NB4 (cell line): ENCODE data around the gene SIRPG.
A peak's percentile ranks its signal among the peaks of the same experiment; 100 is the strongest.

Source experiments
- DNase-seq: peaks from one replicate; pipeline ENCODE4 v3.0.0; 2010; ENCODE audit warnings: low read depth
- H3K4me3 ChIP-seq: one replicate; pipeline ENCODE4 v1.5.1; 2011; ENCODE audit warnings: mild to moderate bottlenecking, low read depth, low read length, moderate library complexity
- CTCF ChIP-seq: IDR thresholded peaks from one replicate; pipeline ENCODE4 v1.5.1; 2012; ENCODE audit warnings: low read depth, low read length
- MAX ChIP-seq: IDR thresholded peaks from 2 replicates; pipeline ENCODE4 v1.6.1; 2011; ENCODE audit warnings: low read depth, low read length
- MYC ChIP-seq: IDR thresholded peaks from 2 replicates; pipeline ENCODE4 v1.6.1; 2011; ENCODE audit warnings: low read depth, low read length
- POLR2A ChIP-seq: IDR thresholded peaks from 2 replicates; pipeline ENCODE4 v1.6.1; 2011; ENCODE audit warnings: mild to moderate bottlenecking; ENCODE audit not compliant: insufficient read length; ENCODE audit errors: extremely low read depth

Gene SIRPG

DNA sequence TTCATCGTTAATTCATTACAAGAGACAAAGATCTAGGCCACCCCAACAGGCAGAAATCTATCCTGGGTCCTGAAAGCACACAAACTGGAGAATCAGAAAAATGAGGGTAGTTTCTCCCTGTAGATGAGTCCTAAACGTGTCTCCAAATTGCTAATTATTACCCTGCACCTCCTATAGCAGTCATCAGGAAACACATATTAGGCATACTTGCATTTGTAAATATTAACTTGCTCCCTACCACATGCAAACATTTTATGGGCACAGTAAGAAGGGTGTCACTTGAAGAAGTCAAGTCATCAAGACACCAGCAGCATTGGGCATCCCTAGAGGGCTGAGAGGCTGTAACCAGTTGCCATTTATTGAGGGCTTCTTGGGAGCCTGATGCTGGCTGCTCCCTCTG is 19.8 kb downstream of the SIRPG start:
- TF ChIP-seq MYC = no peak
- TF ChIP-seq POLR2A = no peak
- TF ChIP-seq MAX = no peak
- TF ChIP-seq CTCF = no peak
- DNase-seq = no peak

GRCh38 chr20:1637226-1637625 is 20.4 kb downstream of the SIRPG start:
- no peak for TF ChIP-seq MYC
- no peak for TF ChIP-seq POLR2A
- TF ChIP-seq CTCF = no peak
- TF ChIP-seq MAX = no peak
- no peak overlapping the region for H3K4me3 ChIP-seq
- DNase-seq = no peak

More for the DNA sequence above, 19.8 kb downstream of the SIRPG start:
- no peak overlapping the region for H3K4me3 ChIP-seq

DNA sequence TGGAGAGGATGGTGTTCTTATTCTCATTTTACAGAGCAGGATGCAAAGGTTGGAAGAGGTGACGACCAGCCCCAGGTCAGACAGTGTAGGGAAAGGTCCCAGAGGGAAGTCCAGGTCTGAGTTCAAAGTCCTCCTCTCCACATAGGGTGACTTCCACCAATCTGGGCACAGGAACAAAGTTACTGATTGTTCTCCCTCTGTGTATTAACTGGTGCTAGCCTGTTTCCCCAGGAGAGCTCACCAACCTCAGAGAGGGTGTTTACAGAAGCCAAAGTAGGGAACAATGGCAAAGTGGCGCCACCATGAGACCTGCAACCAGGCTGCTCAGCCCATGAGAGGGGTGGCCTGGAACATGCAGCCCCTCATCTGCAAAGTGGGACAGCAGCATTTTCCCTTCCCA is 21.0 kb downstream of the SIRPG start:
- TF ChIP-seq MAX = no peak
- TF ChIP-seq CTCF = peak; percentile 33
- peak; percentile 68 for DNase-seq
- H3K4me3 ChIP-seq = no peak overlapping the region

DNA sequence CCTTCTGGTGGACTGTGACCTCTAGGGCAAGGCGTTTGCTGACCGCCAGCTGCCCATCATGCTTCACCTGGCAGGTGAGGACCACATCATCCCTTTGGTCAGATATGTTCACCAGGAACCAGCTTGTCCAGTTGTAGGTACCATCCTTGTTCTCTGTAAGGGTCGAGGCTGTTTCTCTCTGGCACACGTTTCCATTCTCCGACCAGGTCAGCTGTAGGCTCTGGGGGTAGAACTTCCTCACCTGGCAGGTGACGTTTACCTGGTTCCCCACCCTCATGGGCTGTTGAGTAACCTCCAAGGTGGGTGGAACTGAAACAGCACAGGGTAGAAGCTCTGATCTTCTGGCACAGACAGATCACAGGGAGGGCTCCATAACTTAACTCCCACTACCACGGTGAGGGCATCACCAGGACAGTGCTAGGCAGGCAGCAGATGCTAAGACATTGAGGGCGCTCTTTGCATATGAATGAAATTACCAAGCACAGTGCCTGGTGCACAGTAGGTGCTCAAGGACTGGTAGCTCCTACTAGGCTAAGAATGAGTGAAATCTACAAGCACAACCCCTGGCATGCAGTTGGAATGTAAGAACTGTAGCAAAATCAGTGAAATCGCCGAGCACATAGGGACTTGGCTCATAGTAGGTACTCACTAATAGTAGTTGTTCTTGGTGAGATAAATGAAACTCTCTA is 22.1 kb downstream of the SIRPG start:
- DNase-seq = no peak
- H3K4me3 ChIP-seq = no peak overlapping the region
- no peak for TF ChIP-seq MAX
- TF ChIP-seq CTCF = no peak
- TF ChIP-seq MYC = no peak
- no peak for TF ChIP-seq POLR2A

DNA sequence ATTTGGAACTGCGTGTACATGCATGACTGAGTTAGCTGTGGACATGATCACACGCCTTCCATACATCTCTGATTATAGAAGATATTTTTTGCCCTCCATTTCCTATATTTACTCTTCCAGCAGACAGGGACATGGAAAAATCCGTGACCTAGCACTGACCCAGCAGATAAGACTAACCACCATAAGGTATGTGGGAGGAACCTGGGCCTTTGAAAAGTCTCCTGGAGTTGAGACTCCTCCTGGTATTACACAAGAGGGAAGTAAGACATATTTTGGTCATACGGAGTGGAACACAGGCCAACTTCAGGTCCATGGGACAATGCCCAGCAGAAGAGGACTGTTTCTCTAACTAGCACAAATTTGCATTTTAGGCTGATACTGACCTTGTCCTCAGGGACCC is 24.0 kb downstream of the SIRPG start:
- TF ChIP-seq CTCF (no peak), POLR2A (no peak), MAX (0 out of 2 replicates have a peak, but pooled peaks have one; percentile 29), MYC (no peak)
- H3K4me3 ChIP-seq = no peak overlapping the region
- DNase-seq = peak; percentile 74
